IMR-90 (cell line): ENCODE measurements around the gene ACOX1.

Source experiments
- BHLHE40 ChIP-seq: fragments of 150-350 bp; IDR thresholded peaks from 2 replicates; pipeline ENCODE4 v1.6.1; 2016; ENCODE audit warnings: mild to moderate bottlenecking, low read depth, low read length
- CEBPB ChIP-seq: IDR thresholded peaks from 2 replicates; pipeline ENCODE4 v1.6.1; 2012; ENCODE audit warnings: low read depth, low read length, improper control_type of control experiment
- CHD1 ChIP-seq: IDR thresholded peaks from 2 replicates; pipeline ENCODE4 v1.6.1; 2012; ENCODE audit warnings: low read depth, low read length, improper control_type of control experiment
- CTCF ChIP-seq: conservative IDR thresholded peaks from 2 replicates; pipeline ENCODE4 v1.5.1; 2012; ENCODE audit warnings: mild to moderate bottlenecking, low read depth, low read length, improper control_type of control experiment
- ELK1 ChIP-seq: fragments of 150-350 bp; IDR thresholded peaks from 2 replicates; pipeline ENCODE4 v1.6.1; 2016; ENCODE audit warnings: low read depth, mild to moderate bottlenecking, low read length, moderate library complexity, borderline replicate concordance
- FOS ChIP-seq: fragments of 150-350 bp; IDR thresholded peaks from 2 replicates; pipeline ENCODE4 v1.6.1; 2016; ENCODE audit warnings: low read depth, low read length
- MXI1 ChIP-seq: IDR thresholded peaks from 2 replicates; pipeline ENCODE4 v1.6.1; 2012; ENCODE audit warnings: low read depth, mild to moderate bottlenecking, low read length, moderate library complexity, borderline replicate concordance
- NFE2L2 ChIP-seq: fragments of 150-350 bp; IDR thresholded peaks from 2 replicates; pipeline ENCODE4 v1.6.1; 2016; ENCODE audit warnings: low read depth, mild to moderate bottlenecking, low read length
- POLR2A ChIP-seq: IDR thresholded peaks from 2 replicates; pipeline ENCODE4 v1.6.1; 2012; ENCODE audit warnings: mild to moderate bottlenecking, low read depth, low read length
- RAD21 ChIP-seq: IDR thresholded peaks from 2 replicates; pipeline ENCODE4 v1.6.1; 2012; ENCODE audit warnings: low read length, improper control_type of control experiment
- RCOR1 ChIP-seq: IDR thresholded peaks from 2 replicates; pipeline ENCODE4 v1.6.1; 2012; ENCODE audit warnings: mild to moderate bottlenecking, low read length, improper control_type of control experiment; ENCODE audit not compliant: insufficient replicate concordance
- RFX5 ChIP-seq: IDR thresholded peaks from 2 replicates; pipeline ENCODE4 v1.8.0; 2012; ENCODE audit warnings: low read depth, mild to moderate bottlenecking, low read length, moderate library complexity
- SMC3 ChIP-seq: fragments of 150-350 bp; IDR thresholded peaks from 2 replicates; pipeline ENCODE4 v1.6.1; 2016; ENCODE audit warnings: low read depth, mild to moderate bottlenecking, antibody characterized with exemption, low read length, moderate library complexity
- USF2 ChIP-seq: fragments of 150-350 bp; IDR thresholded peaks from 2 replicates; pipeline ENCODE4 v1.6.1; 2017; ENCODE audit warnings: mild to moderate bottlenecking, antibody characterized with exemption, low read length, low read depth

GRCh38 chr17:76014100-76014924, 35.3 kb upstream of the ACOX1 start:
- peak; percentile 82 for TF ChIP-seq CTCF
- no peak for TF ChIP-seq NFE2L2
- TF ChIP-seq RAD21, result peak; percentile 79
- TF ChIP-seq USF2, result no peak
- no peak for TF ChIP-seq POLR2A
- TF ChIP-seq CEBPB, result no peak
- TF ChIP-seq SMC3, result peak; percentile 62
- no peak for TF ChIP-seq MXI1
- TF ChIP-seq CHD1, result no peak
- TF ChIP-seq RFX5, result no peak
- TF ChIP-seq FOS, result no peak
- TF ChIP-seq RCOR1, result no peak
- no peak for TF ChIP-seq ELK1
- TF ChIP-seq BHLHE40, result no peak
